C4-2B (cell line): ENCODE results near the gene PCMTD2.
"Not testable (repeated sequence)": the region's sequence is repeated elsewhere in the genome, so short reads cannot be mapped to it uniquely, and the experiment has no call there.

ENCODE experiments used
- CTCF ChIP-seq: fragments of 450-650 bp; conservative IDR thresholded peaks from 2 replicates; pipeline ENCODE4 v1.5.1; 2017; ENCODE audit warnings: mild to moderate bottlenecking
- ZFX ChIP-seq: fragments of 450-650 bp; IDR thresholded peaks from 2 replicates; pipeline ENCODE4 v1.6.1; 2017

GRCh38 chr20:64313761-64314160, 58.2 kb downstream of the PCMTD2 start:
- not testable (repeated sequence) for TF ChIP-seq CTCF, ZFX
